Muscle layer of duodenum (tissue), 2 donors: ENCODE data around the gene KCNB1.

Experiments used
- H3K27ac ChIP-seq: one replicate; pipeline ENCODE4 v1.7.0; 2013; ENCODE audit warnings: mild to moderate bottlenecking, low read length
- H3K27me3 ChIP-seq: one replicate; pipeline ENCODE4 v1.7.0; 2013; ENCODE audit warnings: low read depth, mild to moderate bottlenecking, control low read depth, low read length
- H3K36me3 ChIP-seq, 2 donors: one replicate each; pipeline ENCODE4 v1.7.0; 2013; ENCODE audit warnings: low read length in 2 of 2, control low read depth in 1 of 2, mild to moderate bottlenecking in 1 of 2; ENCODE audit not compliant: insufficient read depth in 2 of 2, control insufficient read depth in 1 of 2
- H3K4me1 ChIP-seq, 2 donors: one replicate each; pipeline ENCODE4 v1.7.0; 2013; ENCODE audit warnings: low read length in 2 of 2, mild to moderate bottlenecking in 2 of 2, control low read depth in 1 of 2, moderate library complexity in 1 of 2; ENCODE audit not compliant: insufficient read depth in 2 of 2, control insufficient read depth in 1 of 2
- H3K4me3 ChIP-seq, 2 donors: one replicate each; pipeline ENCODE4 v1.7.0; 2013; ENCODE audit warnings: low read length in 2 of 2, low read depth in 1 of 2, mild to moderate bottlenecking in 1 of 2
- H3K9me3 ChIP-seq, 2 donors: one replicate each; pipeline ENCODE4 v1.7.0; 2013; ENCODE audit warnings: low read length in 2 of 2, control low read depth in 1 of 2, mild to moderate bottlenecking in 1 of 2; ENCODE audit not compliant: control insufficient read depth in 1 of 2
- donor health status: healthy.

KCNB1 gene

GRCh38 chr20:49496553-49497397 lies 14.3 kb upstream of the KCNB1 start:
- H3K4me1 ChIP-seq = no peaks in the 10 kb centered on the region
- no peaks in the 10 kb centered on the region for H3K9me3 ChIP-seq
- no peak overlapping the region for H3K4me3 ChIP-seq
- H3K36me3 ChIP-seq = no peaks in the 10 kb centered on the region
- no peaks in the 10 kb centered on the region for H3K27me3 ChIP-seq
- H3K27ac ChIP-seq = no peak overlapping the region

- H3K9me3 ChIP-seq = no peaks in the 10 kb centered on the region
- no peak overlapping the region for H3K4me3 ChIP-seq
- no peaks in the 10 kb centered on the region for H3K36me3 ChIP-seq
- no peaks in the 10 kb centered on the region for H3K27me3 ChIP-seq
- H3K27ac ChIP-seq = no peak overlapping the region
- H3K4me1 ChIP-seq = no peaks in the 10 kb centered on the region
Measured at GRCh38 chr20:49496043-49496442, 13.6 kb upstream of the KCNB1 start.

- peaks cover 8% of the 10 kb centered on the region for H3K27me3 ChIP-seq
- no peaks in the 10 kb centered on the region for H3K36me3 ChIP-seq
- no peak overlapping the region for H3K27ac ChIP-seq
- no peaks in the 10 kb centered on the region for H3K9me3 ChIP-seq
- no peaks in the 10 kb centered on the region for H3K4me1 ChIP-seq
- no peak overlapping the region for H3K4me3 ChIP-seq
Measured at GRCh38 chr20:49490689-49491088, 8.2 kb upstream of the KCNB1 start.

- Histone ChIP-seq H3K4me3 (no peak overlapping the region), H3K4me1 (peaks cover 0 to 3% of the 10 kb centered on the region in 2 donors), H3K36me3 (no peaks in the 10 kb centered on the region), H3K27ac (no peak overlapping the region), H3K27me3 (peaks cover 8% of the 10 kb centered on the region), H3K9me3 (no peaks in the 10 kb centered on the region)
Measured at GRCh38 chr20:49489688-49490087, 7.2 kb upstream of the KCNB1 start.

- Histone ChIP-seq H3K27me3 (peaks cover 13% of the 10 kb centered on the region), H3K36me3 (no peaks in the 10 kb centered on the region), H3K9me3 (no peaks in the 10 kb centered on the region), H3K27ac (no peak overlapping the region), H3K4me3 (no peak overlapping the region), H3K4me1 (peaks cover 0 to 23% of the 10 kb centered on the region in 2 donors)
Measured at GRCh38 chr20:49486064-49486463, 3.6 kb upstream of the KCNB1 start.

GRCh38 chr20:49485563-49485962 lies 3.1 kb upstream of the KCNB1 start:
- Histone ChIP-seq H3K27me3 (peaks cover 13% of the 10 kb centered on the region), H3K27ac (no peak overlapping the region), H3K9me3 (no peaks in the 10 kb centered on the region), H3K4me1 (peaks cover 0 to 25% of the 10 kb centered on the region in 2 donors), H3K4me3 (no peak overlapping the region), H3K36me3 (no peaks in the 10 kb centered on the region)

GRCh38 chr20:49484180-49485140 lies 2.0 kb upstream of the KCNB1 start:
- H3K4me3 ChIP-seq = peak overlapping the region; percentile 42 to 65
- no peaks in the 10 kb centered on the region for H3K36me3 ChIP-seq
- H3K4me1 ChIP-seq = peaks cover 0 to 36% of the 10 kb centered on the region in 2 donors
- H3K27me3 ChIP-seq = peaks cover 13% of the 10 kb centered on the region
- H3K27ac ChIP-seq = no peak overlapping the region
- H3K9me3 ChIP-seq = no peaks in the 10 kb centered on the region

- no peaks in the 10 kb centered on the region for H3K9me3 ChIP-seq
- H3K27ac ChIP-seq = no peak overlapping the region
- peak overlapping the region; percentile 52 to 73 for H3K4me3 ChIP-seq
Measured at GRCh38 chr20:49483696-49484123, 1.2 kb upstream of the KCNB1 start.

GRCh38 chr20:49483018-49483695 lies 689 bp upstream of the KCNB1 start:
- no peak overlapping the region for H3K27ac ChIP-seq
- H3K4me3 ChIP-seq = peak overlapping the region; percentile 52 to 73
- no peaks in the 10 kb centered on the region for H3K36me3 ChIP-seq
- peaks cover 0 to 47% of the 10 kb centered on the region in 2 donors for H3K4me1 ChIP-seq
- H3K9me3 ChIP-seq = no peaks in the 10 kb centered on the region
- peaks cover 13% of the 10 kb centered on the region for H3K27me3 ChIP-seq

More at GRCh38 chr20:49483696-49484123, 1.2 kb upstream of the KCNB1 start:
- no peaks in the 10 kb centered on the region for H3K36me3 ChIP-seq
- H3K27me3 ChIP-seq = peaks cover 13% of the 10 kb centered on the region
- peaks cover 0 to 44% of the 10 kb centered on the region in 2 donors for H3K4me1 ChIP-seq

GRCh38 chr20:49482173-49482572 lies 295 bp downstream of the KCNB1 start:
- no peaks in the 10 kb centered on the region for H3K36me3 ChIP-seq
- peaks cover 0 to 47% of the 10 kb centered on the region in 2 donors for H3K4me1 ChIP-seq
- H3K9me3 ChIP-seq = no peaks in the 10 kb centered on the region
- no peak overlapping the region for H3K27ac ChIP-seq
- peak overlapping the region in 1 of 2 donors; percentile 73 for H3K4me3 ChIP-seq
- H3K27me3 ChIP-seq = peaks cover 13% of the 10 kb centered on the region

GRCh38 chr20:49481116-49481515 lies 1.4 kb downstream of the KCNB1 start:
- peaks cover 0 to 47% of the 10 kb centered on the region in 2 donors for H3K4me1 ChIP-seq
- peaks cover 6% of the 10 kb centered on the region for H3K27me3 ChIP-seq
- H3K27ac ChIP-seq = no peak overlapping the region

More at GRCh38 chr20:49481116-49481515, 1.4 kb downstream of the KCNB1 start:
- H3K9me3 ChIP-seq = no peaks in the 10 kb centered on the region
- H3K36me3 ChIP-seq = no peaks in the 10 kb centered on the region
- no peak overlapping the region for H3K4me3 ChIP-seq
